Measurements from ENCODE around the gene VOPP1.

Gene VOPP1

GRCh38 chr7:55558962-55559920 lies 13.1 kb downstream of the VOPP1 start:
- no peak for DNase-seq (ENCODE audit: extremely low read depth, low read depth)
- no peak for TF ChIP-seq CTCF (IDR thresholded peaks at IDR 0.05; ENCODE audit: low read depth, low read length)

- DNase-seq (ENCODE audit: extremely low read depth, low read depth): no peak
- no peak for TF ChIP-seq CTCF (IDR thresholded peaks at IDR 0.05; ENCODE audit: low read depth, low read length)
Measured at GRCh38 chr7:55557666-55558188, 14.6 kb downstream of the VOPP1 start.

DNA sequence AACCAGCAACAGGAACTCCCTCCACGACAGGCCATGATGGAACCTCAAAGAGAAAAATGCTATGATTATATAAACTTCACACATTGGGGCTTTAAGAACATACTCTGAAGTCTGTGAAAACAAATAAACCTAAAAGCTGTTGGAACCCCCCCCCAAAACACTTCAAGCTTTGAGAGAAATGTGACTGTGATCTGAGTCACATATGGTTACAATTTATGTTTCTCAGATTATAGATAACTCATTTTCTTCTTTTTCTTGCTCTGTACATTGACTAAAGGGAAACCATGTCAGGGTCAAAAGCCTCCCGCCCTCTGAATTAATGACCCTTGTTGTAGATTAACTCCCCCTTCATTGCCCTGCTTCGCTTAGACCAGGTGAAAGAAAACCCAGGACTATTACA lies 15.8 kb downstream of the VOPP1 start:
- TF ChIP-seq CTCF (IDR thresholded peaks at IDR 0.05; ENCODE audit: low read depth, low read length): no peak

DNA sequence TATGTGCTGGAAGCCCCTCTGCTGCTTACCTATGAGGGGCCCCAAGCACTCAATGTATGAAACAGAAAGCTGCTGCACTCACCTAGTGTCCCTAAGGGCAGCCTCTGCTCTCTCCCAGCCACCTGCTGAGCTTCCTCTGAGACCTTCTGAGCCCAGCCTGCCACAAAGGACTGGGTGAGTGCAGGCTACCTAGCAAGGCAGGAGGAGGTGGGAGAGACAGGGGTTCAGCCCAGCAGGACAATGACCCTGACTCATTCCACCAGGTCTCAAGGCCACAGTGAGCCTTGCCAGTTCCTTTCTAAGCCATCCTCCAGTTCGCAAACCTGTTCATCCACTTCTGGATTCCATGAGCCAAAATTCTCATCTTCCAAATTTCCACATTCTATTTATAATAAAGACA lies 16.3 kb downstream of the VOPP1 start:
- no peak for DNase-seq (ENCODE audit: extremely low read depth, low read depth)
- no peak for TF ChIP-seq CTCF (IDR thresholded peaks at IDR 0.05; ENCODE audit: low read depth, low read length)

More for the DNA sequence above, 15.8 kb downstream of the VOPP1 start:
- no peak for DNase-seq (ENCODE audit: extremely low read depth, low read depth)

GRCh38 chr7:55555160-55555559 lies 17.1 kb downstream of the VOPP1 start:
- TF ChIP-seq CTCF (IDR thresholded peaks at IDR 0.05; ENCODE audit: low read depth, low read length): no peak

GRCh38 chr7:55554038-55554437 lies 18.3 kb downstream of the VOPP1 start:
- no peak for TF ChIP-seq CTCF (IDR thresholded peaks at IDR 0.05; ENCODE audit: low read depth, low read length)
- no peak for DNase-seq (ENCODE audit: extremely low read depth, low read depth)

More at GRCh38 chr7:55555160-55555559, 17.1 kb downstream of the VOPP1 start:
- DNase-seq (ENCODE audit: extremely low read depth, low read depth): no peak

GRCh38 chr7:55553024-55553345 lies 19.3 kb downstream of the VOPP1 start:
- no peak for TF ChIP-seq CTCF (IDR thresholded peaks at IDR 0.05; ENCODE audit: low read depth, low read length)
- DNase-seq (ENCODE audit: extremely low read depth, low read depth): no peak

Data from AG09319 (cell line).